MG63 (cell line): Measurements from ENCODE around the gene CETN3. TPM values are rescaled to one million over a fixed set of nuclear protein-coding genes. Genes with fewer than 3 reads are reported as not detected.
"Not testable (repeated sequence)": the region's sequence is repeated elsewhere in the genome, so short reads cannot be mapped to it uniquely, and the experiment has no call there.

Source experiments
- DNase-seq: peaks from one replicate; pipeline ENCODE4 v3.0.0-alpha.2; 2020
- H3K27me3 ChIP-seq: fragments of 250-450 bp; sonication (Bioruptor Pico); 2 replicates; pipeline ENCODE4 v1.5.1; 2020; ENCODE audit warnings: mild to moderate bottlenecking, moderate library complexity
- H3K36me3 ChIP-seq: fragments of 250-450 bp; sonication (Bioruptor Pico); 2 replicates; pipeline ENCODE4 v1.5.1; 2020; ENCODE audit warnings: mild to moderate bottlenecking, moderate library complexity
- H3K4me3 ChIP-seq: fragments of 250-450 bp; sonication (Bioruptor Pico); 2 replicates; pipeline ENCODE4 v1.5.1; 2020; ENCODE audit warnings: mild to moderate bottlenecking, moderate library complexity
- H3K9me3 ChIP-seq: fragments of 250-450 bp; sonication (Bioruptor Pico); 2 replicates; pipeline ENCODE4 v1.5.1; 2020; ENCODE audit warnings: mild to moderate bottlenecking, moderate library complexity
- total RNA-seq: library from RNA; depleted of rRNA; stranded (reverse); fragments of >200 nt; shearing (Covaris generic); gene quantifications from 2 replicates; pipeline ENCODE4 v1.2.3, GENCODE V29; 2014; ENCODE audit warnings: low replicate concordance

CETN3 gene
- total RNA-seq, 1 experiment from 2014 or later = 24.5 TPM

- no peaks in the 10 kb centered on the region for H3K9me3 ChIP-seq
- no peaks in the 10 kb centered on the region for H3K27me3 ChIP-seq
- DNase-seq = no peak
- peaks cover 6% of the 10 kb centered on the region for H3K36me3 ChIP-seq
- no peak overlapping the region for H3K4me3 ChIP-seq
Measured at GRCh38 chr5:90390928-90391327, 18.6 kb downstream of the CETN3 start.

DNA sequence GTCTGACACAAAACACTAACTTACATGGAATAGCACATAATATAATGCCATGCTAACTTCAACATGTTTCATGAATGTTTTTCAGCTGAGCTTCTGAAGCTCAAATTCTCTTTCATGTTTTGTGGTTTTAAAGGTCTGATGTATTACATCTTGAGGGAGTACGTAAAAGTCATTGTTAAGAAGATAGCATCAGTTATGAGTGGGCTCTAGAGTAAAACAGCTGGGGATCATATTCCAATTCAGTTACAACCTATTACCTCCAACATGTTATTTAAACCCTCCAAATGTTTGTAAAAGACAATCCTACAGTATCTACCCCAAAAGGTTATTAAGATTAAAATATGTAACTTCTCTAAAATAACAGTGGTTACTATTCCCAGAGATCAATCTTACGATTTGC lies 19.2 kb downstream of the CETN3 start:
- no peak for DNase-seq
- no peaks in the 10 kb centered on the region for H3K9me3 ChIP-seq

GRCh38 chr5:90387508-90387907 lies 22.0 kb downstream of the CETN3 start:
- DNase-seq = no peak
- Histone ChIP-seq H3K4me3 (no peak overlapping the region), H3K9me3 (no peaks in the 10 kb centered on the region), H3K36me3 (0 out of 2 replicates have a peak, but pooled peaks cover 3% of the 10 kb centered on the region), H3K27me3 (no peaks in the 10 kb centered on the region)

More for the DNA sequence above, 19.2 kb downstream of the CETN3 start:
- Histone ChIP-seq H3K36me3 (peaks cover 6% of the 10 kb centered on the region; the same call in 1 of the 2 replicates), H3K4me3 (no peak overlapping the region), H3K27me3 (no peaks in the 10 kb centered on the region)

DNA sequence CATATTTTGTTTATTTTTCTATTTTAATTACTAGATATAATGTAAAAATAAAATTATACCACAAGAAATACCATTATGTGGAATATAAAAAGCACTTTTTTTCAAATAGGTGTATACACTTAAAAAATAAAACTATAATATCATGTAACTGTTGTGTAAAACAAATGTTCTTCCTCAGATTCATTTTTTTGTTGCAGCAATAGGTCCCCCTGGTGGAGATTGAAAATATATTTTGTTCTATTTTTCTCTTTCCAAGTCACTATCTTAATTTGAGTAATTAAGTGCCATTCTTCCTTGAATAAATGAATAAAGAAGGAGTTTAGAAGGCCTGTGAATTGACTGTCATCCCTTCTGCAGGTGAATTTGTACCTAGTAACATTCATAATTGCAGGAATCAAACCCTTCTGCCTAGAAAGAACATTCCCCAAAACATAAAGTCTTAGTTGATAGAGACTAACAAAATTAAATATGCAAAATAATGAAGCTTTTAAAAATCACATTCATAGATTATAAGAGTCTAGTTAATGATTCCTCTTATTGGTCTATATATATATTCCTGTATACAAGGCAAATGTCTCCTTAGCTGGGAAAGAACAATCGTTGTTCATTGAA lies 23.4 kb downstream of the CETN3 start:
- no peaks in the 10 kb centered on the region for H3K9me3 ChIP-seq
- H3K4me3 ChIP-seq = no peak overlapping the region
- no peaks in the 10 kb centered on the region for H3K27me3 ChIP-seq
- H3K36me3 ChIP-seq = no peaks in the 10 kb centered on the region
- no peak for DNase-seq

- no peaks in the 10 kb centered on the region for H3K27me3 ChIP-seq
- no peaks in the 10 kb centered on the region for H3K36me3 ChIP-seq
- no peaks in the 10 kb centered on the region for H3K9me3 ChIP-seq
- H3K4me3 ChIP-seq = no peak overlapping the region
- no peak for DNase-seq
Measured at GRCh38 chr5:90384389-90384788, 25.2 kb downstream of the CETN3 start.

- H3K4me3 ChIP-seq = no peak overlapping the region
- no peak for DNase-seq
- no peaks in the 10 kb centered on the region for H3K27me3 ChIP-seq
- H3K36me3 ChIP-seq = no peaks in the 10 kb centered on the region
- H3K9me3 ChIP-seq = no peaks in the 10 kb centered on the region
Measured at GRCh38 chr5:90383903-90384302, 25.7 kb downstream of the CETN3 start.

- H3K9me3 ChIP-seq = no peaks in the 10 kb centered on the region
- H3K27me3 ChIP-seq = no peaks in the 10 kb centered on the region
- H3K36me3 ChIP-seq = no peaks in the 10 kb centered on the region
- no peak overlapping the region for H3K4me3 ChIP-seq
- DNase-seq = no peak
Measured at GRCh38 chr5:90381213-90381929, 28.2 kb downstream of the CETN3 start.

DNA sequence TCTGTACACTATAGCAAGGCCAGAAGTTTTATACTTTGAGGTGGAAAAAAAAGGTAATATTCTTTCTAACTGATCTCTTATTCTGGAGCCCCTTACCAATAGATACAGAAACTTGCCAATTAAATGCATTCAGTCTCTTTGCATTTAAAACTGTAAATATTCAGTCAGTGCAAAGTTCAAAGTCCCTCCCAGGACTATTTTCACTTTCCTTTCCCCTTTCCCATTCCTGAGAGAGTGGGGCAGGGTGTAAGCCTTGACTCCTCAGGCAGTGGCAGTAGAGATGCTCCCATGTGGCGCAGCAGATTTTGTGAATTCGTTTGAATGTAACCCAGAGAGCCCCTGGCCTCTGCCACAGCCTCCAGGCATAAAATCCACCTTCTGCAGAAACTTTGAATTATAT lies 29.9 kb downstream of the CETN3 start:
- no peak for DNase-seq
- 0 out of 2 replicates have a peak, but pooled peaks cover 2% of the 10 kb centered on the region for H3K27me3 ChIP-seq
- H3K9me3 ChIP-seq = peaks cover 2% of the 10 kb centered on the region; the same call in 1 of the 2 replicates
- no peak overlapping the region for H3K4me3 ChIP-seq
- no peaks in the 10 kb centered on the region for H3K36me3 ChIP-seq

DNA sequence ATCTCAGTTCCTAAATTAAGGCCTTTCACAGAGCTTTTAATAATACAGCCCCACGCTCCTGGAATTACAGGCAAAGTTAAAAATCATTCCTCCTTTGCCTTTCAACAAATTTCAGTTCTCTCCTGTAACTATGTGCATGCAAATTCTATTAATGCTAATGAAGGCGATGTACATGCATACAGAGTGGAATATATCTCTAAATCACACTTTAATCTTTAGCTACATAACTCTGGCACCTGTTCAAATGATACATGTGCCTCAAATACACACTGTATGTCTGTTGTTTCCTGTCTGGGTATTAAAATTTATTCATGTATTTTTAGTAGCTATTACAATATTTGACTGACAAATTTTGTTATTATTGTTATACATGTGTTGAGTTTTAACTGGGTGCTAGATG lies 30.8 kb downstream of the CETN3 start:
- H3K27me3 ChIP-seq = peaks cover 2% of the 10 kb centered on the region; the same call in 1 of the 2 replicates
- no peak for DNase-seq
- peaks cover 2% of the 10 kb centered on the region; the same call in 1 of the 2 replicates for H3K9me3 ChIP-seq
- no peaks in the 10 kb centered on the region for H3K36me3 ChIP-seq
- H3K4me3 ChIP-seq = no peak overlapping the region

GRCh38 chr5:90371269-90371668 lies 38.3 kb downstream of the CETN3 start:
- H3K4me3 ChIP-seq, DNase-seq, H3K27me3 ChIP-seq, H3K36me3 ChIP-seq: not testable (repeated sequence)
- peaks cover 14% of the 10 kb centered on the region for H3K9me3 ChIP-seq

GRCh38 chr5:90368454-90369246 lies 40.9 kb downstream of the CETN3 start:
- no peak overlapping the region for H3K4me3 ChIP-seq
- no peak for DNase-seq
- H3K27me3 ChIP-seq = peaks cover 2% of the 10 kb centered on the region
- no peaks in the 10 kb centered on the region for H3K36me3 ChIP-seq
- H3K9me3 ChIP-seq = peaks cover 11% of the 10 kb centered on the region

DNA sequence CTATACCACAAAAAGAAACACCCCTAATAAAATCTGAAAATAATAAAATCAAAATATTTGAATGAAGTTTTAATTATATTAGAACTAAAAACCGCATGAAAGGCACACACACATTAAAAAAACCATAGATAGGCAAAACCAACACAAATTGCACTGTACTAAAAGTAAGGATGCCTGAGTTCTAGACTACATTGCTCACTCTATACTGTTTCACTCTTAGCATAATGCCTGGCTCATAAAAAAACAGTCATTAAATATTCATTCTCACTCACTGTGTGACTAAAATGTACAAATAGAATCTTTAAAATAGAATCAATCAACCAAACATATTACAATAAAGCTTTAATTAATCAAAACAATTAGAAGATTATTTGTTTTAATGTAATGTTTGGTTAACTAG lies 41.7 kb downstream of the CETN3 start:
- Histone ChIP-seq H3K9me3 (peaks cover 11% of the 10 kb centered on the region), H3K27me3 (peaks cover 2% of the 10 kb centered on the region), H3K4me3 (no peak overlapping the region), H3K36me3 (no peaks in the 10 kb centered on the region)
- no peak for DNase-seq

DNA sequence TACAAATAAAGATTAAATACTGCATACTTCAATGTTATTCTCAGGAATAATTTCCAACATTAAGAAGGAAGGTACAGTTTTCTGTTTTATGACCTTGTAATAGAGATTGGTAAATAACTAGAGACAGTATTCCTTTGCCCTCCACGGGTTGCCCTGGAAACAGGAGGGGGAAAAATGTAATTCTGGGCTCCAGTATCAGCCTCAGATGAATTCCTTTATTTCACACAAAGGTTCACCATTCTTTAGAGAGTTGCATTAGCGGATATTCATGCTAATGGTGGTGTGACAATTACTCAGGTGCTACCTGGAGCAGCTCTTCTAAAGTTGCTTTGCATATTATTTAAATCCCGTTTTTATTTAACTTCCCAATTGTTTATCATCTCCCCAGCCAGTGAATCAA lies 42.6 kb downstream of the CETN3 start:
- H3K4me3 ChIP-seq = no peak overlapping the region
- H3K36me3 ChIP-seq = no peaks in the 10 kb centered on the region
- H3K27me3 ChIP-seq = peaks cover 2% of the 10 kb centered on the region
- peaks cover 5% of the 10 kb centered on the region; the same call in 1 of the 2 replicates for H3K9me3 ChIP-seq
- no peak for DNase-seq

DNA sequence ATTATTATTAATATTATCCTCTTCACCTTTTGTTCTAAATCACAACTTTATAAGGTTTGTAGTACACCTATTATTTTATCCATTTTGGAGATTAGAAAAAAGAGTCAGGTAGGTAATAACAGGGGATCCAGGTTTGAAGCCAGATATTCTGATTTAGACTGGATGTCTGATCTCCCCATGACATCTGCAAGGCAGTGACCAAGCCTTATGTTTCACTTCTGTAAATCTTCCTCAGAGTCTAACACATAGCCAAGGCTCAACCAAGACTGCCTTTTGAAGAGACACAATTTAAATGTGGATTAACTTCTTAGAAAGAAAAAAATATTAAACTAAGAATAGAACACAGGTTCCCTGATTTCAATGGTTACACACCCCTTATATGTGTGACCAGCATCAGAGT lies 44.2 kb downstream of the CETN3 start:
- Histone ChIP-seq H3K4me3 (no peak overlapping the region), H3K36me3 (no peaks in the 10 kb centered on the region), H3K9me3 (no peaks in the 10 kb centered on the region), H3K27me3 (peaks cover 2% of the 10 kb centered on the region)
- DNase-seq = no peak

DNA sequence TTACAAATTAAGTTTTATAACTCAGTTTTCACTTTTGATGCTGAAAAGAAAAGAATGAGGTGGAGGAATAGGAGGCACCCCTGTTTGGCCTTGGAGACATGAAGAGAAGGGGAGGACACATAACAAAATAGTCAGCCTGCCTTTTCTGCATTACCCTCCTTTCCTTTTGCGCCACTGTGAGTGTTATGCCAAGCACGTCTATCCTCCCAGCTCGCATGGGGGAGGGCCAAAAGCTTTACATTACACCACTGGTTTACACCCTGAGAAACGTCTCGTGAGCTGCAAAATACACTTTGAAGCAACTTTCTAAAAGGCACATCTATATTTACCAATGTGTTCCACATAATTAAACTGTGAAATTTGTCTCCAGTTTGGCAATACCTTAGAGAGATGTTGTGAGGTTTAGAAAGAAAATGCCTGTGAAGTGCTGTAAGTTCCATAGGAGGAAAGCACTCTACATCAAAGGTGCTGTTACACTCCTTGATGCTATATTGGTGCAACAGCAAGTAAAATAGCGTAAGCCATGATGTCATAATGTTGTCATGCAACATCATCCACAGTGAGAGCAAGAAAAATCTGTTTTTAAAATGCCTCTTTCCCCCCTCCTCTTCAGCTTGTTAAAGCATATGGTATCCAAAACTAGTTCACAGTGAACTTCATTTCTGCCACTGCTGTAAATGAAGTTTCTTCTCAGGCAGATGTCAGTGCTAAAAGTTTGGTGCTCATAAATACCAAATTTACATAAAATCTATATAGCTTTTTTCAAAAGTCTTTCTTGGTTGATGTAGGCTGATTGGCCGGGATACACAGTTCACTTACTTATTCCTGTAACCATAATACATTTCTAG lies 50.3 kb downstream of the CETN3 start:
- H3K27me3 ChIP-seq = peaks cover 1% of the 10 kb centered on the region
- no peak overlapping the region for H3K4me3 ChIP-seq
- no peaks in the 10 kb centered on the region for H3K9me3 ChIP-seq
- no peak for DNase-seq
- no peaks in the 10 kb centered on the region for H3K36me3 ChIP-seq

- no peak for DNase-seq
- no peak overlapping the region for H3K4me3 ChIP-seq
Measured at GRCh38 chr5:90356622-90357021, 52.9 kb downstream of the CETN3 start.

More at GRCh38 chr5:90356622-90357021, 52.9 kb downstream of the CETN3 start:
- Histone ChIP-seq H3K27me3 (peaks cover 3% of the 10 kb centered on the region), H3K9me3 (no peaks in the 10 kb centered on the region), H3K36me3 (no peaks in the 10 kb centered on the region)
